ENCODE results near the gene NEGR1.

DNA sequence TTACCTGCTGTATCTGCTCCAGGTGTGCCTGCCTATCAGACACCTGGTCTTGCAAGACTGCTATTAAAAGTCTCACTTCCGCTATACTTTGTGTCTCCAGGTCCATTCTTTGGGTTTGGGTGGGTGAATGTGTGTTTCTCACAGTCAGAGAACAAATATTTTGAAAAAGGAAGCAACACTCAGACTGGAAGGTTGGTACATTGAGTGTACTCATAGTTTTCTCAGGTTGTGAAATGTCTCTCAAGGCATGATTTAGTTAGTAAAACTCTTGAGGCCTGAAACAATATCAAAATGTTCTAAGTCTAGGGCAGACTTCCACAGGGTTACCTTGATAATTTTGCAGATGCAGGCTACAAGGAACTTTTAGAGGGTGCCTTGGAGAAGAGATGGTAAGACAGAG lies 771.6 kb downstream of the NEGR1 start:
- TF ChIP-seq, protein P1, sequence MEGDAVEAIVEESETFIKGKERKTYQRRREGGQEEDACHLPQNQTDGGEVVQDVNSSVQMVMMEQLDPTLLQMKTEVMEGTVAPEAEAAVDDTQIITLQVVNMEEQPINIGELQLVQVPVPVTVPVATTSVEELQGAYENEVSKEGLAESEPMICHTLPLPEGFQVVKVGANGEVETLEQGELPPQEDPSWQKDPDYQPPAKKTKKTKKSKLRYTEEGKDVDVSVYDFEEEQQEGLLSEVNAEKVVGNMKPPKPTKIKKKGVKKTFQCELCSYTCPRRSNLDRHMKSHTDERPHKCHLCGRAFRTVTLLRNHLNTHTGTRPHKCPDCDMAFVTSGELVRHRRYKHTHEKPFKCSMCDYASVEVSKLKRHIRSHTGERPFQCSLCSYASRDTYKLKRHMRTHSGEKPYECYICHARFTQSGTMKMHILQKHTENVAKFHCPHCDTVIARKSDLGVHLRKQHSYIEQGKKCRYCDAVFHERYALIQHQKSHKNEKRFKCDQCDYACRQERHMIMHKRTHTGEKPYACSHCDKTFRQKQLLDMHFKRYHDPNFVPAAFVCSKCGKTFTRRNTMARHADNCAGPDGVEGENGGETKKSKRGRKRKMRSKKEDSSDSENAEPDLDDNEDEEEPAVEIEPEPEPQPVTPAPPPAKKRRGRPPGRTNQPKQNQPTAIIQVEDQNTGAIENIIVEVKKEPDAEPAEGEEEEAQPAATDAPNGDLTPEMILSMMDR (IDR thresholded peaks at IDR 0.05) = no peak
- no peak for TF ChIP-seq POLR2A (IDR thresholded peaks at IDR 0.05)

Measured in thyroid gland (tissue), 4 donors.